Measurements from ENCODE around the gene KIF13A.

DNA sequence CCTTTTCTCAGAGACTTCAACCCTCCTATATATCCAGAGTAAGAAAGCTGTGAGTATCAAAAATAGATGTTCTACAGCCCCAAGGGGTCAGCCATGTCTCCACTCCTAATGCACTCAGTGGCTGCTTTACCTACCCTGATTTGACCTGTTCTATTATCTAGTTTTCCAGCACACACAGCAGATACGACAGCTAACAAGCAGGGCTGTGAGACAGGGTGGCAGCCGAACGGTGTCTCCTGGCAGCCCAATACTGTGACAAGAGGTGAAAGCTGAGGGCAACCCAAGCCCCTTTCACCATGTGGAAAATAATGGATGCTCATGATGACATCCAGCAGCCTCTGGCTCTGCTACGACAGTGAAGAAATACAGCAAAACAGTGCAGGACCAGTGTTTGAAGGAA lies 67.9 kb downstream of the KIF13A start:
- TF ChIP-seq, protein P1, sequence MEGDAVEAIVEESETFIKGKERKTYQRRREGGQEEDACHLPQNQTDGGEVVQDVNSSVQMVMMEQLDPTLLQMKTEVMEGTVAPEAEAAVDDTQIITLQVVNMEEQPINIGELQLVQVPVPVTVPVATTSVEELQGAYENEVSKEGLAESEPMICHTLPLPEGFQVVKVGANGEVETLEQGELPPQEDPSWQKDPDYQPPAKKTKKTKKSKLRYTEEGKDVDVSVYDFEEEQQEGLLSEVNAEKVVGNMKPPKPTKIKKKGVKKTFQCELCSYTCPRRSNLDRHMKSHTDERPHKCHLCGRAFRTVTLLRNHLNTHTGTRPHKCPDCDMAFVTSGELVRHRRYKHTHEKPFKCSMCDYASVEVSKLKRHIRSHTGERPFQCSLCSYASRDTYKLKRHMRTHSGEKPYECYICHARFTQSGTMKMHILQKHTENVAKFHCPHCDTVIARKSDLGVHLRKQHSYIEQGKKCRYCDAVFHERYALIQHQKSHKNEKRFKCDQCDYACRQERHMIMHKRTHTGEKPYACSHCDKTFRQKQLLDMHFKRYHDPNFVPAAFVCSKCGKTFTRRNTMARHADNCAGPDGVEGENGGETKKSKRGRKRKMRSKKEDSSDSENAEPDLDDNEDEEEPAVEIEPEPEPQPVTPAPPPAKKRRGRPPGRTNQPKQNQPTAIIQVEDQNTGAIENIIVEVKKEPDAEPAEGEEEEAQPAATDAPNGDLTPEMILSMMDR (IDR thresholded peaks at IDR 0.05), result no peak
- TF ChIP-seq EZH2phosphoT487 (IDR thresholded peaks at IDR 0.05), result no peak
